Brain pericyte (primary cell): ENCODE measurements around the gene PLEKHA3.

ENCODE experiments used
- DNase-seq: peaks from one replicate; pipeline ENCODE4 v3.0.0-alpha.2; 2012; ENCODE audit warnings: low read depth, low spot score

PLEKHA3 gene

GRCh38 chr2:178478439-178479274 is 1.6 kb upstream of the PLEKHA3 start, which contains the start of gene FKBP7:
Gene FKBP7 (minus strand): TSS chr2:178478600. CDS start chr2:178478499, 101 bp downstream.
- DNase-seq: peak; percentile 33

GRCh38 chr2:178479275-178479616 is 1.0 kb upstream of the PLEKHA3 start:
- no peak for DNase-seq

DNA sequence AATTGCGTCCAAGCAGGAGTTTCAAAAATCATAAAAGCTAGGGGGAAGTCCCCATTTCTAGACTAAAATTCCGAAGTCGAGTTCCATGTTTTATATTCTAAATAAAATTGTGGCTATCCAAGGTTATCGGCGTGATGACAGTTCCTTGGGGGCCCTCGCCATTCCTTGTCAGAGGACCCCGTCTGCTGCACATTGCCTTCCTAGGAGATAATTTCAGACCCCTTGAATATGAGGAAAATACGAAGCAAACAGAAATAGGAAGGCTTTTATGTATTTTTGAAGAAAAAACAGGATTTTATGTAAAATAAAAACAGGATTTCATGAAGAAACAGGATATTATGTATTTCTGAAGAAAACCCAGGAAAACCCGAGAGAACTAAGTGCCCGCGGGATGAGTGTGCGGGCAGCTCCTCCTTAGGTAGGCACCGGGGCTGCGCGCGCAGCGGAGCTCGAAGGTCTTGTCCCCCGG is 465 bp upstream of the PLEKHA3 start:
- no peak for DNase-seq

GRCh38 chr2:178482437-178482836 is 2.2 kb downstream of the PLEKHA3 start:
- no peak for DNase-seq

GRCh38 chr2:178484245-178485041 is 4.2 kb downstream of the PLEKHA3 start:
- DNase-seq: no peak

DNA sequence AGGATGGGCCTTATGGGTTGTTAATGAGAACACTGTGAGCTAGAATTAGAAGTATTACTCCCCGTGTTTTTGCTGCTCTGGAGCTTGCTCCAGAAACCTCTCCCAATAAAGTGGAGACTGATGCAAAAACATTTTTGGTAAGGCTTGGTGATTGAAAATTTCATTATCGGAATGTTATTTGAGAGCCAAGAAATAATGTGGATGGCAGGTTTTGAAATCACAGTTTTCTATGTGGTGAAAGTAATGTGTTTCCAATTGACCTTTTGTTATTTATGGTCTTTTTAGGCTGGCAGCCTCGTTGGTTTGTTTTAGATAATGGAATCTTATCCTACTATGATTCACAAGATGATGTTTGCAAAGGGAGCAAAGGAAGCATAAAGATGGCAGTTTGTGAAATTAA is 5.1 kb downstream of the PLEKHA3 start:
- DNase-seq: no peak

DNA sequence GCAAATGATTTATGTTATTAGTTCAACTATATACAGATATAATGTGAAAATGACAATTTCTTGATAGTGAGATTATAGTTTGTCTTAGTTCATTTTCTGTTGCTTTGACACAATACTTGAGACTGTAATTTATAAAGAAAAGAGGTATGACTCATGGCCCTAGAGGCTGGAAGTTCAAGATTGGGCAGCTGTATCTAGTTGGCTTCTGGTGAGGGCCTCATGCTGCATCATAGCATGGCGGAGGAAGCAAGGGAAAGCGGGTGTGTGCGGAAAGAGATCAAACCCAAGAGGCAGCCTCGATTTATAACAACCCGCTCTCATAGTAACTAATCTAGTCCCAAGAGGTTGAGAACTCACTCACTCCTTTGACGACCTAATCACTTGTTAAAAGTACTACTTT is 11.4 kb downstream of the PLEKHA3 start:
- no peak for DNase-seq

DNA sequence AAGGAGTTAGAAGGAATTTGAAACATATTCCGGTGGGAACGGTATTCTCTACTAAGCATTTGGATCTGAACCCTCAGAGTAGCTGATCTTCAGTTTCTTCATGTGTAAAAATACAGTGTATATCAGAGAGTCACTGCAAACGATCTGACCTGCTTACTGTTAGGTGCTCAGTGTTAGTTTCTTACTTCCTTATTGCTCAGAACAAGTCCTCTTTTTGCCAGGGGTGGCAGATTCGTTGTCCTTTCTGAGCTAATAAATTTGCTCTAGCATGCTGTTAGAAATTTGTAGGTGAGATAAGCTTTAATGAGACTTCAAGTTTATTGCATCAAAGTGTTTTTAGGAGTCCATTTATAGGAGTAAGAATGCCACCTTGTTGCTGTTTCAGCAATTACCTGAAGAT is 15.8 kb downstream of the PLEKHA3 start:
- no peak for DNase-seq

GRCh38 chr2:178498137-178498536 is 17.9 kb downstream of the PLEKHA3 start:
- DNase-seq: no peak

- no peak for DNase-seq
Measured at GRCh38 chr2:178499640-178500039, 19.4 kb downstream of the PLEKHA3 start.

- DNase-seq: no peak
Measured at GRCh38 chr2:178502751-178503150, 22.5 kb downstream of the PLEKHA3 start.

DNA sequence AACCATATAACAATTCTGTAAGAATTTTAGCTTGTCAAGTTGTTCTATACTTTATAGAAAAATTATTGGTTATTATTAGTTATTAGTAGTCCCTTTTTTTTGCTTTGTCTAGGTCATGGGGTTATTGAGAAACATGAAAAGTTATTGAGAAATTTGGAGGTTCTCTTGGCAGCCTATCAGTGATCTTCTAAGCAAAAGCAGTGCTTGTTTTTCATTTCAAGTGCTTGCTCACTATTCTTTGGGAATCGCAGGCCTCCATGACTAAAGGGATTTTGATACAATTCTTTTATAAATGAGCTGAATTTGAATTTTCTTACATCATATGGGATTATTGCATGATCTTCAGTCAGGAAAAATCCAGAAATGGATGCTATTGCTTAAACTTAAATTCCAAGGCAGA is 25.8 kb downstream of the PLEKHA3 start:
- DNase-seq: no peak

GRCh38 chr2:178506524-178506923 is 26.3 kb downstream of the PLEKHA3 start:
- DNase-seq: no peak

- no peak for DNase-seq
Measured at GRCh38 chr2:178506949-178507348, 26.7 kb downstream of the PLEKHA3 start.

GRCh38 chr2:178508646-178509045 is 28.4 kb downstream of the PLEKHA3 start:
- DNase-seq: no peak

DNA sequence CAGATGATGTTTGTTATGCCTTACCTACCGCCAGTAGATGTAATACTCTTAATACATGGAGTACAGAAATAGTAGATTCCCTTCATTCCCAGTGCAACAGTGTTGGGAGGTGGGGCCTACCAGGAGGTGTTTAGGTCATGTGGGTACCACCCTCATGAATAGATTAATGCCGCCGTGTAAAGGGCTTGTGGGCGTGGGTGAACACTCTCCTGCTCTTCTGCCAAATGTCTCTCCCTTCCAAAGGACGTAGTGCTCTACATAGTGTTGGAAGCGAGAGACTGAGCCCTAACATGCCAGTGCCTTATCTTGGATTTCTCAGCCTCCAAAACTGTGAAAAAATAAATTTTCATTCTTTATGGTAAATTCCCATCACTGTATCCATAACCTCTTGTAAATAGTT is 30.1 kb downstream of the PLEKHA3 start:
- no peak for DNase-seq

GRCh38 chr2:178512484-178512883 is 32.2 kb downstream of the PLEKHA3 start:
- DNase-seq: no peak

- no peak for DNase-seq
Measured at GRCh38 chr2:178513876-178514275, 33.6 kb downstream of the PLEKHA3 start.

DNA sequence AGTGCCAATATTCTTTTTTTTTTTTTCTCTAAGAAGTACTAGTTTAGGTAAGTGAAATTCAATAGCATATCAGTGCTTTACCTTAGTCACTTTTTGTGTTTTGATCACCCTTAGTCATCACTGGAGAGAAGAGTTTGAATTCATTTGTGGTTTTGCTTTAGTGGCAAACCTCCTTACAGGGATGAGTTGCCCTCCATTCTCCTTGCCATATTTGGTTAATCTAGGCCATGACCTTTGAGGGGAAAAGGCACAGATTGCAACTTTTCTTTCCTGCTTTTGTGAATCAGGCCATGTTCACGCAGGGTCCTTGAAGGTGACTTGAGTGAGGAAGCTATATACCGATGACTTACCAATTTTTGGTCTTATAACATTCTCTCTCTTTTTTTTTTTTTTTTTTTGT is 34.4 kb downstream of the PLEKHA3 start:
- DNase-seq: no peak

GRCh38 chr2:178517496-178517895 is 37.2 kb downstream of the PLEKHA3 start:
- no peak for DNase-seq

DNA sequence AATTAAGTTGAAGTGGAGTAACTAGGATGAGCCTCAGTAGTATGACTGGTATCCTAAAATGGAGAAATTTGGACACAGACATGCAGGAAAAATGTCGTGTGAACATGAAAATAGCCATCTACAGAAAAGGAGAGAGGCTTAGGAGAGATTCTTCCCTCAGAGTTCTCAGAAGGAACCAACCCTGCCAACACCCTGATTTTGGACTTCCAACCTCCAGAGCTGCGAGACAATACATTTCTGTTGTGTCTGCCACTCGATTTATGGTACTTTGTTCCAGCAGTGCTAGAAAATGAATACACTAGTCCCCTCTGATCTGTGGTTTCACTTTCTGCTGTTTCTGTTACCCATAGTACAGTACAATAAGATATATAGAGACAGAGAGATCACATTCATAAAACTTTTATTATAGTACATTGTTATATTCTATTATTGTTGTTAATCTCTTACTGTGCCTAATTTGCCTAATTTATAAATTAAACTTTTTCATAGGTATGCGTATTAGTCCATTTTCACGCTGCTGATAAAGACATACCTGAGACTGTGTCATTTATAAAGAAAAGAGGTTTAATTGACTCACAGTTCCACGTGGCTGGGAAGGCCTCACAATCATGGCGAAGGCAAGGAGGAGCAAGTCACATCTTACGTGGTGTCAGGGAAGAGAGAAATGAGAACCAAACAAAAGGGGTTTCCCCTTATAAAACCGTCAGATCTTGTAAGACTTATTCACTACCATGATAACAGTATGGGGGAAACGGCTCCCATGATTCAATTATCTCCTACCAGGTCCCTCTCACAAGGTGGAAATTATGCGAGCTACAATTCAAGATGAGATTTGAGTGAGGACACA is 41.3 kb downstream of the PLEKHA3 start:
- DNase-seq: no peak
